Measurements from ENCODE around the gene KCNQ1OT1.

DNA sequence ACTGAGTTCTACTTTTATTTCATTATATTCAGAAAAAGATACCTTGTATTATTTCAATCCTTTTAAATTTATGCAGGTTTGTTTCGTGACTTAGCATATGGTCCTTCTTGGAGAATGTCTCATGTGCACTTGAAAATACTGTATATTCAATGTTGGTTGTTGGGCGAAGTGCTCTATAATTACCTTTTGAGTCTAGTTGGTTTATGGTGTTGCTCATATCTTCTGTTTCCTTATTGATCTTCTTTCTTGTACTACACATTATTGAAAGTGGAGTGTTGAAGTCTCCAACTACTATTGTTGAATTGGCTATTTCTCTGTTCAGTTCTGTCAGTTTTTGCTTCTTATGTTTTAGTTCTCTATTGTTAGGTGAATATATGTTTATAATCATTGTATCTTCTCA lies 90.4 kb downstream of the KCNQ1OT1 start:
- TF ChIP-seq, protein P1, sequence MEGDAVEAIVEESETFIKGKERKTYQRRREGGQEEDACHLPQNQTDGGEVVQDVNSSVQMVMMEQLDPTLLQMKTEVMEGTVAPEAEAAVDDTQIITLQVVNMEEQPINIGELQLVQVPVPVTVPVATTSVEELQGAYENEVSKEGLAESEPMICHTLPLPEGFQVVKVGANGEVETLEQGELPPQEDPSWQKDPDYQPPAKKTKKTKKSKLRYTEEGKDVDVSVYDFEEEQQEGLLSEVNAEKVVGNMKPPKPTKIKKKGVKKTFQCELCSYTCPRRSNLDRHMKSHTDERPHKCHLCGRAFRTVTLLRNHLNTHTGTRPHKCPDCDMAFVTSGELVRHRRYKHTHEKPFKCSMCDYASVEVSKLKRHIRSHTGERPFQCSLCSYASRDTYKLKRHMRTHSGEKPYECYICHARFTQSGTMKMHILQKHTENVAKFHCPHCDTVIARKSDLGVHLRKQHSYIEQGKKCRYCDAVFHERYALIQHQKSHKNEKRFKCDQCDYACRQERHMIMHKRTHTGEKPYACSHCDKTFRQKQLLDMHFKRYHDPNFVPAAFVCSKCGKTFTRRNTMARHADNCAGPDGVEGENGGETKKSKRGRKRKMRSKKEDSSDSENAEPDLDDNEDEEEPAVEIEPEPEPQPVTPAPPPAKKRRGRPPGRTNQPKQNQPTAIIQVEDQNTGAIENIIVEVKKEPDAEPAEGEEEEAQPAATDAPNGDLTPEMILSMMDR (conservative IDR thresholded peaks at IDR 0.05; ENCODE audit: low read depth, low read length) = no peak
- TF ChIP-seq CHD1 (IDR thresholded peaks at IDR 0.05; ENCODE audit: low read depth, low read length) (no peak), RCOR1 (IDR thresholded peaks at IDR 0.05; ENCODE audit: insufficient replicate concordance, low read length) (no peak), CEBPB (IDR thresholded peaks at IDR 0.05; ENCODE audit: low read depth, low read length) (no peak), RAD21 (IDR thresholded peaks at IDR 0.05; ENCODE audit: low read length) (no peak), POLR2A (IDR thresholded peaks at IDR 0.05; ENCODE audit: low read depth, low read length) (no peak), MAFK (IDR thresholded peaks at IDR 0.05; ENCODE audit: low read depth, low read length) (no peak), RFX5 (IDR thresholded peaks at IDR 0.05; ENCODE audit: low read depth, low read length) (no peak)
- TF ChIP-seq, protein P2, sequence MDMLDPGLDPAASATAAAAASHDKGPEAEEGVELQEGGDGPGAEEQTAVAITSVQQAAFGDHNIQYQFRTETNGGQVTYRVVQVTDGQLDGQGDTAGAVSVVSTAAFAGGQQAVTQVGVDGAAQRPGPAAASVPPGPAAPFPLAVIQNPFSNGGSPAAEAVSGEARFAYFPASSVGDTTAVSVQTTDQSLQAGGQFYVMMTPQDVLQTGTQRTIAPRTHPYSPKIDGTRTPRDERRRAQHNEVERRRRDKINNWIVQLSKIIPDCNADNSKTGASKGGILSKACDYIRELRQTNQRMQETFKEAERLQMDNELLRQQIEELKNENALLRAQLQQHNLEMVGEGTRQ (IDR thresholded peaks at IDR 0.05; ENCODE audit: low read depth, low read length) = no peak
